ENCODE results near the gene NANOS2. TPM values are rescaled to one million over a fixed set of nuclear protein-coding genes. Genes with fewer than 3 reads are reported as not detected.

NANOS2 gene
- polyA plus RNA-seq, 3 donors: not detected

DNA sequence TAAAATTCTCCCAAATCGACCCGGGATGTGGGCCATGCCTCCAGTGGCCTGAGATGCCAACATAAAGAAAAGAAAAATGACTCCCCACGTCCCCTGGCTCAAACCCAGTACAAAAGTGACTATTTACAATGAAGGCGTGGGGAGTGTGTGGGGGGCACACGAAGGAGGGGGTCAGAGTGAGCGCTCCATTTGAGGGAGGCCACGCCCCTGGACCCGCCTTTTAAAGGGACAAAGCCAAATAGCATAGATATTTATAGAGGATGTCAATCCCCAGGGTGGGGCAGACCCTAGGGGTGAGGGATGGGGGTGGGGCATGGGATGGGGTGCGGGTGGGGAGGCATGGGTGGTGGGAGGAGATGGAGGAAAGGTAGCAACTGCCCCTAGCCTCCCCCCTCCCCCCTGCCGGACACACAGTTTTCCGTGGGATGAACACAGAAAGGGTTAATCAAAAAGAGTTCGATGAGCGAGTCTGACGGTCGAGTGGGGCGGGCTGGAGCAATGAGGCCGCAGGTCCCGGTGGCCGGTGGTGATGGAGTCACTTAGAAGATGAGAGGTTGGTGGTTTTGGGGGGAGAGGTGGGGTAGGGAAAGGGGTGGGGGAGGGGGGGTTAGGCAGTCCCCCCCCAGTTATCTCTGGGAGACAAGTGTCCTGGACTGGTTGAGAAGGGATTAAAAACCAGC lies 20.1 kb upstream of the NANOS2 start:
- H3K79me2 ChIP-seq (ENCODE audit: insufficient read depth, low read length): no peaks in the 10 kb centered on the region
- intact Hi-C loops (cut with micrococcal nuclease): no loop called here
- H3K27me3 Mint-ChIP-seq (ENCODE audit: low read depth in 3 of 3): peaks cover 22 to 61% (median 54%) of the 10 kb centered on the region in 3 donors
- H3K9me3 Mint-ChIP-seq: peaks cover 0 to 13% (median 9%) of the 10 kb centered on the region in 7 donors
- no peak overlapping the region for H3K4me3 ChIP-seq (replicated peaks in 1 of 3; ENCODE audit: low read depth in 2 of 3, low read length in 3 of 3)
- no peak overlapping the region for H3K27ac ChIP-seq (ENCODE audit: low read depth in 1 of 2, low read length in 2 of 2)
- H3K4me1 Mint-ChIP-seq: no peaks in the 10 kb centered on the region
- H3K36me3 ChIP-seq (replicated peaks in 1 of 2; ENCODE audit: control insufficient read depth in 1 of 2, insufficient read depth in 2 of 2, low read length in 2 of 2): no peaks in the 10 kb centered on the region
- no peaks in the 10 kb centered on the region for H3K36me3 Mint-ChIP-seq
- no peak overlapping the region for H3K27ac Mint-ChIP-seq
- 46% methylated on average over 4 of the region's 19 CpGs for WGBS (ENCODE audit: insufficient coverage)
- no peaks in the 10 kb centered on the region for H3K4me1 ChIP-seq (ENCODE audit: control insufficient read depth in 1 of 2, insufficient read depth in 2 of 2, low read length in 2 of 2)
- no peak for TF ChIP-seq CTCF (IDR thresholded peaks at IDR 0.05)
- H3K9ac ChIP-seq (ENCODE audit: insufficient read depth, low read length, poor library complexity, severe bottlenecking): no peak overlapping the region
- H3K4me2 ChIP-seq (replicated peaks; ENCODE audit: extremely low read depth, low read length, poor library complexity, severe bottlenecking): no peak overlapping the region
- no peak for DNase-seq
- peaks cover 9 to 26% of the 10 kb centered on the region in 2 donors for H3K27me3 ChIP-seq (ENCODE audit: control insufficient read depth in 2 of 2, insufficient read depth in 2 of 2, low read length in 2 of 2)
- H4K20me1 ChIP-seq (ENCODE audit: insufficient read depth, low read length): no peaks in the 10 kb centered on the region
- H2AFZ ChIP-seq (ENCODE audit: insufficient read depth, low read depth, low read length, poor library complexity, severe bottlenecking): no peak overlapping the region
- no peak overlapping the region for H3K4me3 Mint-ChIP-seq
- H3K9me3 ChIP-seq (replicated peaks in 1 of 2; ENCODE audit: control insufficient read depth in 1 of 2, insufficient read depth in 1 of 2, low read length in 2 of 2): peaks cover 3 to 9% of the 10 kb centered on the region in 2 donors

DNA sequence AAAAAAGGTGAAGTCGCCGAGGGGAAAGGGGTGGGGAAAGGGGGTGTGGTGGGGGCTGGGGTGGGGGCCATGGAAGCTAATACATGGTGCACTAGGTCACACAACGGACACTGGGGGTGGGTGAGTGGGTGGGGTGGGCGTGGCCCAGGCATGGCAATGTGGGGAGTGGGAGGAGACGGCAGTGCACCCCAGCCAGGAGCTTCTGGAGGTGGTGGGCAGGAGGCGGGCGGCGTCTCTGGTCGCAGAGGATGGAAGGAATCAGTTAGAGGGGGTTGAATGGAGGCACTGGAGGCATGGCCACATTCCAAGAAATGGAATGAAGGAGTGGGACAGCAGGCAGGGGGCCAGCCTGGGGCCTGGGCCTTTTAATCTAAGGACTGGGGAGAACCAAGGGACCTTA lies 19.2 kb upstream of the NANOS2 start:
- H3K27me3 Mint-ChIP-seq (ENCODE audit: low read depth in 3 of 3): peaks cover 15 to 59% (median 48%) of the 10 kb centered on the region in 3 donors
- no peak overlapping the region for H2AFZ ChIP-seq (ENCODE audit: insufficient read depth, low read depth, low read length, poor library complexity, severe bottlenecking)
- no peak overlapping the region for H3K4me3 ChIP-seq (replicated peaks in 1 of 3; ENCODE audit: low read depth in 2 of 3, low read length in 3 of 3)
- peaks cover 3 to 4% of the 10 kb centered on the region in 2 donors for H3K9me3 ChIP-seq (replicated peaks in 1 of 2; ENCODE audit: control insufficient read depth in 1 of 2, insufficient read depth in 1 of 2, low read length in 2 of 2)
- whole genome bisulfite sequencing (ENCODE audit: insufficient coverage): 81% methylated on average over 7 of the region's 9 CpGs
- no peak overlapping the region for H3K27ac Mint-ChIP-seq
- H4K20me1 ChIP-seq (ENCODE audit: insufficient read depth, low read length): no peaks in the 10 kb centered on the region
- no peak overlapping the region for H3K9ac ChIP-seq (ENCODE audit: insufficient read depth, low read length, poor library complexity, severe bottlenecking)
- no peaks in the 10 kb centered on the region for H3K4me1 Mint-ChIP-seq
- H3K4me2 ChIP-seq (replicated peaks; ENCODE audit: extremely low read depth, low read length, poor library complexity, severe bottlenecking): no peak overlapping the region
- H3K4me1 ChIP-seq (ENCODE audit: control insufficient read depth in 1 of 2, insufficient read depth in 2 of 2, low read length in 2 of 2): no peaks in the 10 kb centered on the region
- H3K27me3 ChIP-seq (ENCODE audit: control insufficient read depth in 2 of 2, insufficient read depth in 2 of 2, low read length in 2 of 2): peaks cover 1 to 20% of the 10 kb centered on the region in 2 donors
- H3K36me3 Mint-ChIP-seq: no peaks in the 10 kb centered on the region
- peaks cover 0 to 8% (median 5%) of the 10 kb centered on the region in 7 donors for H3K9me3 Mint-ChIP-seq
- H3K79me2 ChIP-seq (ENCODE audit: insufficient read depth, low read length): no peaks in the 10 kb centered on the region
- intact Hi-C loops (cut with micrococcal nuclease): no loop called here
- no peak for TF ChIP-seq CTCF (IDR thresholded peaks at IDR 0.05)
- no peak overlapping the region for H3K4me3 Mint-ChIP-seq
- DNase-seq: no peak
- no peaks in the 10 kb centered on the region for H3K36me3 ChIP-seq (replicated peaks in 1 of 2; ENCODE audit: control insufficient read depth in 1 of 2, insufficient read depth in 2 of 2, low read length in 2 of 2)
- H3K27ac ChIP-seq (ENCODE audit: low read depth in 1 of 2, low read length in 2 of 2): no peak overlapping the region
